IMR-90 (cell line): Measurements from ENCODE around the gene NCF2. TPM values are rescaled to one million over a fixed set of nuclear protein-coding genes. Genes with fewer than 3 reads are reported as not detected.

Experiments used
- ATAC-seq: fragments of 200-7000 bp; cut with Tn5 transposase; 2 replicates; pipeline ENCODE4 v1.9.1; 2020; ENCODE audit warnings: low read depth, mild to moderate bottlenecking, moderate library complexity
- BruUV-seq: library from RNA; stranded (reverse); fragments of 400-500 nt; replicated peaks from 2 replicates; lab custom pipeline; 2021; lab: Mats Ljungman, UMichigan
- CTCF ChIA-PET: fragments of 300-600 bp; formaldehyde crosslinking; extraction: SDS; loops from one replicate; lab custom pipeline; 2021; ENCODE audit warnings: antibody characterized with exemption; lab: Yijun Ruan, JAX
- POLR2A ChIA-PET: fragments of 300-600 bp; sonication (Branson Sonifier 250); formaldehyde crosslinking; loops from one replicate; lab custom pipeline; 2022; ENCODE audit warnings: antibody characterized with exemption; ENCODE audit not compliant: unreplicated experiment; lab: Charles Lee
- DNase-seq: peaks from one replicate; pipeline ENCODE4 v3.0.0; 2013
- H2AFZ ChIP-seq: replicated peaks from 2 replicates; pipeline ENCODE3; 2013; ENCODE audit warnings: low read length, mild to moderate bottlenecking; ENCODE audit not compliant: poor library complexity
- H2AK5ac ChIP-seq: 2 replicates; pipeline ENCODE4 v1.6.1; 2013; ENCODE audit warnings: low read depth, low read length, inconsistent platforms
- H2AK9ac ChIP-seq: replicated peaks from 2 replicates; pipeline ENCODE3; 2013; ENCODE audit warnings: mild to moderate bottlenecking, low read depth, low read length, moderate library complexity; ENCODE audit not compliant: poor library complexity
- H2BK120ac ChIP-seq: 2 replicates; pipeline ENCODE4 v1.6.1; 2013; ENCODE audit warnings: low read depth, low read length, inconsistent platforms
- H2BK15ac ChIP-seq: 3 replicates; pipeline ENCODE4 v1.6.1; 2013; ENCODE audit warnings: low read depth, low read length, inconsistent platforms
- H2BK20ac ChIP-seq: 2 replicates; pipeline ENCODE4 v1.6.1; 2013; ENCODE audit warnings: low read depth, mild to moderate bottlenecking, inconsistent platforms, low read length, moderate library complexity
- H2BK5ac ChIP-seq: 2 replicates; pipeline ENCODE4 v1.6.1; 2013; ENCODE audit warnings: mild to moderate bottlenecking, low read depth, low read length, inconsistent platforms; ENCODE audit not compliant: poor library complexity, severe bottlenecking
- H3K14ac ChIP-seq: replicated peaks from 2 replicates; pipeline ENCODE4 v1.6.1; 2013; ENCODE audit warnings: low read depth, low read length, inconsistent platforms
- H3K18ac ChIP-seq: 2 replicates; pipeline ENCODE4 v1.6.1; 2013; ENCODE audit warnings: low read depth, low read length, control low read depth
- H3K23ac ChIP-seq: 2 replicates; pipeline ENCODE4 v1.6.1; 2013; ENCODE audit warnings: low read depth, low read length, inconsistent platforms
- H3K27ac ChIP-seq: 2 replicates; pipeline ENCODE4 v1.5.1; 2013; ENCODE audit warnings: mild to moderate bottlenecking, control low read depth, low read length; ENCODE audit not compliant: insufficient read depth
- H3K27me3 ChIP-seq: 2 replicates; pipeline ENCODE4 v1.6.1; 2013; ENCODE audit warnings: low read length; ENCODE audit not compliant: control insufficient read depth, insufficient read depth
- H3K36me3 ChIP-seq: 2 replicates; pipeline ENCODE4 v1.6.1; 2013; ENCODE audit warnings: low read length, mixed read lengths; ENCODE audit not compliant: control insufficient read depth, insufficient read depth
- H3K4ac ChIP-seq: 2 replicates; pipeline ENCODE4 v1.6.1; 2013; ENCODE audit warnings: low read depth, low read length, inconsistent platforms
- H3K4me1 ChIP-seq: 2 replicates; pipeline ENCODE4 v1.6.1; 2013; ENCODE audit warnings: low read length, mixed read lengths; ENCODE audit not compliant: control insufficient read depth, insufficient read depth
- H3K4me2 ChIP-seq: 2 replicates; pipeline ENCODE4 v1.6.1; 2013; ENCODE audit warnings: low read depth, mild to moderate bottlenecking, control low read depth, low read length, moderate library complexity
- H3K4me3 ChIP-seq: 2 replicates; pipeline ENCODE4 v1.5.1; 2013; ENCODE audit warnings: low read depth, mild to moderate bottlenecking, control low read depth, low read length, moderate library complexity; ENCODE audit not compliant: insufficient read depth
- H3K56ac ChIP-seq: 2 replicates; pipeline ENCODE4 v1.6.1; 2013; ENCODE audit warnings: low read length, inconsistent platforms; ENCODE audit not compliant: insufficient read depth; ENCODE audit errors: extremely low read depth
- H3K79me1 ChIP-seq, 2 experiments: 2 replicates each; pipeline ENCODE4 v1.6.1; 2013; ENCODE audit warnings: low read length in 2 of 2, inconsistent platforms in 1 of 2, low read depth in 1 of 2
- H3K9ac ChIP-seq: 2 replicates; pipeline ENCODE4 v1.6.1; 2013; ENCODE audit warnings: low read depth, low read length, control low read depth
- H3K9me1 ChIP-seq: 2 replicates; pipeline ENCODE4 v1.6.1; 2013; ENCODE audit warnings: low read length, inconsistent platforms; ENCODE audit not compliant: insufficient read depth
- H3K9me3 ChIP-seq: 2 replicates; pipeline ENCODE4 v1.6.1; 2013; ENCODE audit warnings: low read length; ENCODE audit not compliant: control insufficient read depth, insufficient read depth
- H4K20me1 ChIP-seq: 2 replicates; pipeline ENCODE4 v1.6.1; 2013; ENCODE audit warnings: low read length, inconsistent platforms; ENCODE audit not compliant: insufficient read depth
- H4K5ac ChIP-seq: 2 replicates; pipeline ENCODE4 v1.6.1; 2013; ENCODE audit warnings: mild to moderate bottlenecking, low read depth, low read length, control low read depth
- H4K8ac ChIP-seq, 2 experiments: 2 replicates each; pipeline ENCODE4 v1.6.1; 2013; ENCODE audit warnings: low read depth in 2 of 2, low read length in 2 of 2, control low read depth in 1 of 2, inconsistent platforms in 1 of 2
- H4K91ac ChIP-seq: 2 replicates; pipeline ENCODE4 v1.6.1; 2013; ENCODE audit warnings: low read depth, low read length, inconsistent platforms; ENCODE audit not compliant: insufficient read depth
- CEBPB ChIP-seq: IDR thresholded peaks from 2 replicates; pipeline ENCODE4 v1.6.1; 2012; ENCODE audit warnings: low read depth, low read length, improper control_type of control experiment
- MXI1 ChIP-seq: IDR thresholded peaks from 2 replicates; pipeline ENCODE4 v1.6.1; 2012; ENCODE audit warnings: low read depth, mild to moderate bottlenecking, low read length, moderate library complexity, borderline replicate concordance
- WGBS, 2 experiments: methylation state at CpG; one replicate each; pipeline versions ENCODE4 v1.1.5 to v1.1.7; 2013; ENCODE audit warnings: missing lambda C conversion rate in 2 of 2; ENCODE audit not compliant: insufficient read length in 1 of 2; ENCODE audit errors: extremely low coverage in 2 of 2; 5-methylcytosine and 5-hydroxymethylcytosine counted together
- dilution Hi-C: fragments of 300-500 bp; cut with HindIII; formaldehyde crosslinking; loops from one replicate; pipeline ENCODE4 v1.14.3; 2018; ENCODE audit warnings: low sequenced_read_pairs; ENCODE audit not compliant: unreplicated experiment
- in situ Hi-C: fragments of 300-500 bp; cut with MboI; formaldehyde crosslinking; loops from 3 replicates; pipeline ENCODE4 v1.14.3; 2019; ENCODE audit warnings: low sequenced_read_pairs, inconsistent platforms, mixed read lengths
- intact Hi-C: fragments of 100-400 bp; cut with micrococcal nuclease; formaldehyde crosslinking; loops from 2 replicates; pipeline ENCODE4 v1.10.0; 2022
- polyA plus RNA-seq, 3 experiments: library from polyadenylated mRNA; depleted of rRNA; stranded (reverse); fragments of >200 nt; gene quantifications; 2 replicates each; pipeline ENCODE4 v1.2.3, GENCODE V29; 2012; ENCODE audit warnings: low replicate concordance in 1 of 3
- total RNA-seq: library from RNA; depleted of rRNA; stranded (reverse); fragments of >200 nt; gene quantifications from 2 replicates; pipeline ENCODE4 v1.2.3, GENCODE V29; 2012

NCF2 gene
- total and polyA plus RNA-seq, 2 of the 4 experiments (the other 2 are of a cell fraction): 3.2 to 4.2 TPM

GRCh38 chr1:183584147-183584546 lies 6.1 kb downstream of the NCF2 start:
- no peak overlapping the region for H2BK15ac ChIP-seq
- dilution Hi-C loops: no loop called here
- DNase-seq: no peak
- POLR2A ChIA-PET: no interaction called here
- H3K14ac ChIP-seq: no peak overlapping the region
- no peak overlapping the region for H4K91ac ChIP-seq
- H3K27ac ChIP-seq: no peak overlapping the region
- H4K8ac ChIP-seq: no peak overlapping the region; a peak in 1 of 4 replicates
- ATAC-seq: no peak
- no peak overlapping the region; the same call in 1 of the 2 replicates for H2AK5ac ChIP-seq
- H3K4me1 ChIP-seq: 0 out of 2 replicates have a peak, but pooled peaks cover 4% of the 10 kb centered on the region
- no peak overlapping the region for H3K56ac ChIP-seq
- in situ Hi-C loops: no loop called here
- H4K20me1 ChIP-seq: no peaks in the 10 kb centered on the region
- no peak overlapping the region for H2BK20ac ChIP-seq
- H3K36me3 ChIP-seq: no peaks in the 10 kb centered on the region
- no peak overlapping the region for H3K4me2 ChIP-seq
- no peak overlapping the region for H2AK9ac ChIP-seq
- intact Hi-C loops: no loop called here
- BruUV-seq: no TSS peak
- WGBS, 2 experiments: no CpG with 5 or more reads among the region's 5 CpGs
- no peaks in the 10 kb centered on the region for H3K27me3 ChIP-seq
- H2BK5ac ChIP-seq: no peak overlapping the region
- H3K9ac ChIP-seq: no peak overlapping the region
- no peak overlapping the region for H4K5ac ChIP-seq
- H3K18ac ChIP-seq: no peak overlapping the region
- H3K4ac ChIP-seq: no peak overlapping the region
- no peak overlapping the region for H3K23ac ChIP-seq
- H2AFZ ChIP-seq: no peak overlapping the region
- no peaks in the 10 kb centered on the region for H3K9me3 ChIP-seq
- no peak overlapping the region for H3K4me3 ChIP-seq
- H2BK120ac ChIP-seq: no peak overlapping the region
- TF ChIP-seq MXI1: no peak
- peak; percentile 92 for TF ChIP-seq CEBPB
- CTCF ChIA-PET: no interaction called here
- 0 out of 2 replicates have a peak, but pooled peaks cover 3% of the 10 kb centered on the region for H3K9me1 ChIP-seq
- no peaks in the 10 kb centered on the region for H3K79me1 ChIP-seq
